Skin epidermis (tissue), 12 donors: ENCODE measurements around the gene LRRC46.

Experiments
- H3K27ac ChIP-seq, 21 experiments: fragments of 200-600 bp; sonication (generic) in 11 of 21; one replicate each; pipeline ENCODE4 v1.5.0; 2020; ENCODE audit warnings: mild to moderate bottlenecking in 3 of 21, inconsistent platforms in 2 of 21, moderate library complexity in 2 of 21
- H3K4me3 ChIP-seq, 7 experiments: fragments of 200-600 bp; sonication (generic) in 2 of 7; one replicate each; pipeline ENCODE4 v1.5.0; 2020; ENCODE audit warnings: inconsistent platforms in 2 of 7, mild to moderate bottlenecking in 2 of 7, moderate library complexity in 1 of 7

LRRC46 gene

DNA sequence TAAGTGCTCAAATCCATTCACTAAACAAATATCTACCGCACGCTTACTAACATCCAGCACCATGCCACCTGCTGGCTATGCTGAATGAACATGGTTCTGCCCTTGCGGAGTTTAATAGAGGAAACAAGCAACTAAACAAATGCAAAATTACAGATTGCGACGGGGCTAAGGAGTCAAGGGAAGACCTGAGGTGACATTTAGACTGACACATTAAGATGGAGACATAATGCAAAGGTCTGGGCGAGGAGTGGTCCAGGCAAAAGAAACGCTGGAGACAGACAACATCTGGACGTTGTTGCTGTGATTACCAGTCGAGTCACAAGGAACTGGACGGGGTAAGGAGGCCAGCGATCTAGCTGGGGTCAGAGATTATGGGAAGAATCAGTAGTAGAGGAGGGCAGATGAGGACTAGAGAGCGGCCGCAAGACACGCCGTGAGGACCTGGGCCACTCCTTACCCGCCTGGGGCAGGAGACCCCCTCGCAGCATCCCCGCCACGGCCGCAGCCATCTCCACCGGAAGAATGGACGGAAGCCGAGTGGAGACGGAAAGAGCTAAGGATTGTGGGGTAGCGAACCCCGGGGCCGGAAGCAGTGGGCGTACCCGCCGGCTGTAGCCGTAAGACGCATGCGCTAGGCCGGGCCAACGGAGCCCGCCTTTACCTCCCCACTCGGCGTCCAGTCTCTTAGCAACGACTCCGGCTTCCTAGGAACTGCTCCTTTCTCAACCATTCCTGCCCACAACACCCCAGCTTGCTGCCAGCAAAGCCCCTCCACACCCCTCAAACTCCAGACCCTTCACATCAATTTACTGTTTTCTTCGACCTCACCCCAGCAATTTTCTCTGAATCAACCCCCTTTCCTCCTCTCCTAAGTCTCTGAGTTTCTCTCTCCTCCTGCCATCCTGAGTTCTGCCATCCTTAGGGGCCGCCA lies at the start of gene LRRC46, which contains the start of gene MRPL10:
LRRC46 (plus strand) TSS at position 668 of the 931 bp plus-strand sequence. CDS start 320 bp downstream, outside the sequence.
MRPL10 (minus strand) TSS at position 539 of the 931 bp plus-strand sequence; CDS start at position 509, 30 bp downstream.
- Histone ChIP-seq H3K27ac (peak within 1 kb of the TSS in 20 of 21 experiments; percentile 49 to 89 (median 82)), H3K4me3 (peak within 1 kb of the TSS; percentile 67 to 91 (median 72))

DNA sequence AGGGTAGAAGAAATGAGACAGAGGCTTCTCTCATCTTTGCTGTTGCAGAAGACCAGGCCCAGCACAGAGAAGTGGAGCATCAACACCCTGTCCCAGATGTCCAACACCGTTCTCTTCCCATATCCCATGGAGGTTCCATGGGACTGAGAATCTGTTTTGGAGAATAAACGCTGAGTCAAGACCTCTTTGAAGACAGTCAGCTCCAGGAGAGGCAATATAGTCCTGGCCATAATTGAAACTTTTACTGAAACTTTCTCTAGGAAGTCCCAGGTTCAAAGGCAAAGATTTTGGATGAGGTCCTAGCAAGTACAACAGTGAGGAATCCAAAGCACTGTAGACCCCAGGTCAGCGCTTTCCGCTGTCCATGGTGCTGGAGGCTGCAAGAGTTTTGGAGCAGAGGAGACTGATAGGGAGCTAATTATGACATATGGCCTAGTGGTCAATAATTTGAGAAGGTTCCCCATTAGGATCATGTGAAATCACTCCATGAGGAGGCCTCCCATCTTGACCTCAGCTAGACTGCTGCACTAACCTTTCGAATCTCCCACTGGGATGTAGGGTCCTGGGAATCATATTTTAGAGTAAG lies 45.8 kb upstream of the LRRC46 start:
- no peak overlapping the region for H3K4me3 ChIP-seq
- H3K27ac ChIP-seq = no peak overlapping the region

DNA sequence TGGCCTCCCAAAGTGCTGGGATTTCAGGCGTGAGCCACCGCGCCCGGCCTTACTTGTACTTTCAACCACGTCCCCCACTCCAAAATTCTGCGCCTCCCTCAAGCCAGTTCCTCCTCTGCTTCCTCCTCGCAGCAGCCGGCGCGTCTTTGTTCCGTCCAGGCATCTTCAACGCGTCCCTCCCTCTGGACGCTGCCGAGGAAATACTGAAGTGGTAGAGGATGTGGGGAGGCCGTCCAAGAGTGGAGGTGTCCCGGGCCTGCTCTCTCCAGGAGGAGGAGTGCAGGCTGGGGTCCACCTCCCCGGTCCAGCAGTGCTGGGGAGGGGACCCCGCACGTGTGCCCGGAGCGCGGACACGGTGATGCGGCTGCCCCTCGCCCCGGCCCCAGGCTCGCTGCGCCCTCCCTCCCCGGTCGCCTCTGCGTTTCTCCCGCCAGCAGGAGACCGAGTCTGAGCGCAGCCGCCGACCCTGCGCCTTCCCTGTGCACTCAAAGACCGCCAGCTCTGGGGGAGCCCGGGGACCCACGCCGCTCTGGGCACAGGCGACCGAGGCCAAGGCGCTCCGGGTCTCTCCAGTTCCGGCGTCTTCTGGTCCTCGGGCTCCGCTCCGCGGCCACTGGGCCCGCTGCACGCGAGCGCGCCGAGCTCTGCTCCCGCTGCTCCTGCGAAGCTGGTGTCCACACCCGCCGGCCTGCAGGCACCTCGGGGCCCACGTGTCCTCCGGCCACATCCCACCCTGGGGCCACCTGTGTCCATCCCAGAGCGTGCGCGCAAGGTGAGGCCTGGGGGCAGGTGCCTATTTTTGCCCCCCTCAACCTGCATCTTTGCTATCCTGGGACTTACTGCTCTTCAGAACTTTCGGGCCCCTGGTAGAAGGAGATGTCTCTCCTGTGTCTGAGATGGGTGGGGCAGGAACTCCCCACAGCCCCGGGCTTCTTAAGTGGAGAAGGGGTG lies 41.6 kb upstream of the LRRC46 start:
- Histone ChIP-seq H3K4me3 (peak overlapping the region in 5 of 7 experiments; percentile 4 to 29 (median 19)), H3K27ac (no peak overlapping the region)

DNA sequence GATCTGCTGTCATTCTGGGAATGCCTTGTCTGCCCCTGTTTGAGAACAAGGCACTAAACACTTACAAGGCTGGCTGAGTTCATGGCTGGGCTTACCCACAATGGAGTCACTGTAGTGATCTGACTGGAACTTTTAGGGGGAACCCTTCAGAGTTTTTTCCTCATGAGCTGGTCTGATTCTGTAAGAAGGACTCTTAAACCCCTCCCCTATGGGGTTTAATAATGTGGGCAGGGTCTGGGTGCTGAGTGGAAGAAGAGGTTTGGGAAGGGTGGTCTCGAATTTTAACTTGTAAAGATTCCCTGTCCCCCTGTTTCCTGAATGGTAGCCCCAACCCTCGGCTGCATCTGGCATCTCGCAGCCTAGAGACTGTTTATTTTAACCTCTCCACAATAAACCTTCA lies 40.4 kb upstream of the LRRC46 start:
- Histone ChIP-seq H3K27ac (no peak overlapping the region), H3K4me3 (no peak overlapping the region)

- H3K27ac ChIP-seq = no peak overlapping the region
- no peak overlapping the region for H3K4me3 ChIP-seq
Measured at GRCh38 chr17:47792457-47792856, 39.0 kb upstream of the LRRC46 start.

GRCh38 chr17:47792979-47793378 lies 38.5 kb upstream of the LRRC46 start:
- Histone ChIP-seq H3K4me3 (no peak overlapping the region), H3K27ac (no peak overlapping the region)

DNA sequence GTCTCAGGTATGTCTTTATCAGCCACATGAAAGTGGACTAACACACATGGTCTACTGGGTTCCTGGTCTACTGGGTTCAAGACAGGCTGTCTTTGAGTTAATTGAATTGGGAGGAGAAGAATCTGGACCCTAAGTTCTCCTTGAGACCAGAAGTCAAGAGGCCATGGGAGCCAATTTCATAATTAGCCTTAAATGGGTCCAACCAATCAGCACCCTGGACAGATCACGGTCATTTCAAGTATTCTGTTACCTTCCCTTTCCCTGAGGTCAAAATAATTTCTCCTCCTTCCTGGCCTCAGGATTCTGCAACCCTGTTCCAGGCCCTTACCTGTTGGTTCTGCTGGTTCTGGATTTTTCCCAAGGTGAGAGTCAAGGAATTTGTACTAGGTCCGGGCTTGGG lies 33.7 kb upstream of the LRRC46 start:
- Histone ChIP-seq H3K4me3 (no peak overlapping the region), H3K27ac (no peak overlapping the region)

GRCh38 chr17:47800686-47801085 lies 30.8 kb upstream of the LRRC46 start:
- Histone ChIP-seq H3K27ac (no peak overlapping the region), H3K4me3 (no peak overlapping the region)

DNA sequence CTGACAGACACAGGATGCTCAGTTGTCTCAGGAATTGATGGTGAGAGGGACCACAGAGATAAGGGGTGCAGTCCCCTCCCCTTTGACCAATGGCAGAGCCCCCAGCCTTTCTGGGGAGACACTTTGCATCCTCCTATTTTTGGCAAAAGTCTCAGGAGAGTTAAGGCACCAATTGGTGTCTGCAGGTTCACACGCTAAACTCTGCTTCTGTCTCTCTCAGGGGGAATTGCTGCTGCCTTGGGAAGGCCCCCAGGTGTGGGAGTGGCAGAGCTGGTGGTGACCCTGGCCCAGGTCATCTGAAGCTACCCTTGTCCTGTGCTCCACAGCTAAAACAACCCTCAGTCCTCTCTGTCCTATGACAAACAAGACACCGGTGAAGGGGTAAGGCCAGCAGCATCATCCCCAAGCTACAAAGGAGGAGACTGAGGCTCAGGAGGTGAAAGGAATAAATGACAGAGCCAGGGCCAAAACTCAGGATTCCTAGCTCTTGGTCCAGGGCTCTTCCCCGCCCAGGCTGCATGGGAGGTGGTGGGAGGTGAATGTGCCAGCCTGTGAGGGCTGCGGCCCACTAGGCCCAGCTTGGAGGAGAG lies 30.2 kb upstream of the LRRC46 start:
- Histone ChIP-seq H3K4me3 (no peak overlapping the region), H3K27ac (no peak overlapping the region)

DNA sequence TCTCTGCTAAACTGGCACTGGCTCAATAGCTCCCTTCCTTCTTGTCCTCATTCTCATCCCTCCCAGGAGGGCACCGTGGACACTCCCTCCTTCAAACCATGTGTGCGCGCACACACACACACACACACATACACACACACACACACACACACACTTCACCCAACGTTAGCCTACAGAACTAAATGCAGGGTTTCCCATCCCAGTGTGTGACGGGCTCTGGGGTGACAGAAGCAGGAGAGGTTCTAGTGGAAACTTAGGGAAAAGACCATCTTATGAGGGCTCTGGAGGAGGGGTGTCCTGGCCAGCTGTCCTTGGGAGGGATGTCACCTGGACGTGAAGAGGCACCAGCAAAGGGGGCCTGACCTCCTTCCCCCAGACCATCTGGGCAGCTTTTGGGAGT lies 29.6 kb upstream of the LRRC46 start:
- Histone ChIP-seq H3K27ac (no peak overlapping the region), H3K4me3 (no peak overlapping the region)

GRCh38 chr17:47802341-47803022 lies 29.0 kb upstream of the LRRC46 start:
- Histone ChIP-seq H3K27ac (no peak overlapping the region), H3K4me3 (no peak overlapping the region)

- Histone ChIP-seq H3K4me3 (no peak overlapping the region), H3K27ac (no peak overlapping the region)
Measured at GRCh38 chr17:47803201-47803600, 28.3 kb upstream of the LRRC46 start.

- Histone ChIP-seq H3K27ac (no peak overlapping the region), H3K4me3 (no peak overlapping the region)
Measured at GRCh38 chr17:47803751-47804150, 27.7 kb upstream of the LRRC46 start.

- no peak overlapping the region for H3K4me3 ChIP-seq
- no peak overlapping the region for H3K27ac ChIP-seq
Measured at GRCh38 chr17:47804461-47804860, 27.0 kb upstream of the LRRC46 start.

GRCh38 chr17:47806026-47806912 lies 25.2 kb upstream of the LRRC46 start:
- Histone ChIP-seq H3K4me3 (no peak overlapping the region), H3K27ac (no peak overlapping the region)

- Histone ChIP-seq H3K27ac (no peak overlapping the region), H3K4me3 (no peak overlapping the region)
Measured at GRCh38 chr17:47806913-47807255, 24.6 kb upstream of the LRRC46 start.

DNA sequence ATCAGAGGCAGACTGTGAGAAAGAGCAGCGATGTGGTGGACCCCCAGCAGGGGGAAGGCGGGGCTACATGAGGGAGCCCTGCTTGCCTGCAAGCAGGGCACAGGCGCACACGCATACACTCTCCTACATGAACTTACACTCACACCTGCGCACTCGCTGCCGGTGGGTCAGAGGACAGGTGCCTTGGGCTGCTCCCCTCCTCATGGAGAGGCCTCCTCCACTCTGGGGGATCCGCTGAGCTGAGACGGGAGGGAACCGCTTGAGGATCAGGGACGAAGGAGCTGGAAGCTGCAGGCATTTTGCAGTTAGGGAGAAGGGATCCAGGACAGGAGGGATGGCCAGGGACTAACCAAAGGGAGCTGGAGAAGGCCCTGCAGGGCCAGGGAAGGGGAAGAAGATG lies 24.0 kb upstream of the LRRC46 start:
- Histone ChIP-seq H3K4me3 (no peak overlapping the region), H3K27ac (no peak overlapping the region)
